ENCODE measurements around the gene STYXL2.

STYXL2 gene

GRCh38 chr1:167138703-167139102 is 44.8 kb downstream of the STYXL2 start:
- TF ChIP-seq CTCF (IDR thresholded peaks at IDR 0.05; ENCODE audit: low read depth, low read length), result no peak
- in situ Hi-C loops (cut with HindIII; ENCODE audit: low sequenced_read_pairs), result no loop called here
- no peak for DNase-seq (ENCODE audit: low read depth, low spot score)
- H3K4me3 ChIP-seq (ENCODE audit: low read depth, low read length), result no peak overlapping the region

GRCh38 chr1:167141963-167142362 is 48.1 kb downstream of the STYXL2 start:
- H3K4me3 ChIP-seq (ENCODE audit: low read depth, low read length), result no peak overlapping the region
- no peak for TF ChIP-seq CTCF (IDR thresholded peaks at IDR 0.05; ENCODE audit: low read depth, low read length)
- no peak for DNase-seq (ENCODE audit: low read depth, low spot score)
- in situ Hi-C loops (cut with HindIII; ENCODE audit: low sequenced_read_pairs), result no loop called here

All from astrocyte of the spinal cord (primary cell).